ENCODE results near the gene PLXNA4.

GRCh38 chr7:132084776-132085388, 491.4 kb downstream of the PLXNA4 start:
- TF ChIP-seq REST (IDR thresholded peaks at IDR 0.05) (no peak), CTCF (IDR thresholded peaks at IDR 0.05; ENCODE audit: low read depth, low read length, missing input control) (no peak), YY1 (IDR thresholded peaks at IDR 0.05) (no peak), ATF3 (IDR thresholded peaks at IDR 0.05) (no peak), ZBTB33 (IDR thresholded peaks at IDR 0.05) (no peak), NR2F2 (IDR thresholded peaks at IDR 0.05) (no peak), TAF1 (conservative IDR thresholded peaks at IDR 0.05) (no peak), HNF4G (IDR thresholded peaks at IDR 0.05) (no peak), GABPA (IDR thresholded peaks at IDR 0.05 in 1 of 2, conservative IDR thresholded peaks at IDR 0.05 in 1 of 2) (no peak), RAD21 (IDR thresholded peaks at IDR 0.05) (no peak), MAX (IDR thresholded peaks at IDR 0.05) (no peak), EGR1 (IDR thresholded peaks at IDR 0.05; ENCODE audit: low read depth in 2 of 2) (no peak), SP1 (IDR thresholded peaks at IDR 0.05) (no peak), RXRA (IDR thresholded peaks at IDR 0.05) (no peak)
